ENCODE measurements around the gene VPS25. TPM values are rescaled to one million over a fixed set of nuclear protein-coding genes. Genes with fewer than 3 reads are reported as not detected.

The VPS25 gene
- total RNA-seq, 1 donor from 2014 or later: 90.1 TPM

DNA sequence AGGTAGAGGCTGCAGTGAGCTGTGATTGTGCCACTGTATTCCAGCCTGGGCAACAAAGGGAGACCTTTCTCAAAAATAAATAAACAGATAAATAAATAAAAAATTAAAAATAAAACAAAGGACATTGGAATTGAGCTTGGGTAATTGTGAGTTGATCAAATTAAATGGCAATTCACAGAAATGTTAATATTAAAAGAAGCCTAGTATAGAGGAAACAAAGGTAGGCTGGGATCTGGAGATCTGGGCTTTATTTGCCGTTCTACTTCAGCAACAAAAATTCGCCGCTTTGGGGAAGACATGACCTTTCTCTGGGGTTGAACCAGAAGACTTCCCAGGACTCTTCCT is 332 bp upstream of the VPS25 start:
- no peak for DNase-seq (ENCODE audit: low read depth)
- H3K4me3 ChIP-seq (ENCODE audit: low read depth, low read length): peak overlapping the region; percentile 79
- TF ChIP-seq, protein P1, sequence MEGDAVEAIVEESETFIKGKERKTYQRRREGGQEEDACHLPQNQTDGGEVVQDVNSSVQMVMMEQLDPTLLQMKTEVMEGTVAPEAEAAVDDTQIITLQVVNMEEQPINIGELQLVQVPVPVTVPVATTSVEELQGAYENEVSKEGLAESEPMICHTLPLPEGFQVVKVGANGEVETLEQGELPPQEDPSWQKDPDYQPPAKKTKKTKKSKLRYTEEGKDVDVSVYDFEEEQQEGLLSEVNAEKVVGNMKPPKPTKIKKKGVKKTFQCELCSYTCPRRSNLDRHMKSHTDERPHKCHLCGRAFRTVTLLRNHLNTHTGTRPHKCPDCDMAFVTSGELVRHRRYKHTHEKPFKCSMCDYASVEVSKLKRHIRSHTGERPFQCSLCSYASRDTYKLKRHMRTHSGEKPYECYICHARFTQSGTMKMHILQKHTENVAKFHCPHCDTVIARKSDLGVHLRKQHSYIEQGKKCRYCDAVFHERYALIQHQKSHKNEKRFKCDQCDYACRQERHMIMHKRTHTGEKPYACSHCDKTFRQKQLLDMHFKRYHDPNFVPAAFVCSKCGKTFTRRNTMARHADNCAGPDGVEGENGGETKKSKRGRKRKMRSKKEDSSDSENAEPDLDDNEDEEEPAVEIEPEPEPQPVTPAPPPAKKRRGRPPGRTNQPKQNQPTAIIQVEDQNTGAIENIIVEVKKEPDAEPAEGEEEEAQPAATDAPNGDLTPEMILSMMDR (conservative IDR thresholded peaks at IDR 0.05; ENCODE audit: low read depth, low read length): no peak

DNA sequence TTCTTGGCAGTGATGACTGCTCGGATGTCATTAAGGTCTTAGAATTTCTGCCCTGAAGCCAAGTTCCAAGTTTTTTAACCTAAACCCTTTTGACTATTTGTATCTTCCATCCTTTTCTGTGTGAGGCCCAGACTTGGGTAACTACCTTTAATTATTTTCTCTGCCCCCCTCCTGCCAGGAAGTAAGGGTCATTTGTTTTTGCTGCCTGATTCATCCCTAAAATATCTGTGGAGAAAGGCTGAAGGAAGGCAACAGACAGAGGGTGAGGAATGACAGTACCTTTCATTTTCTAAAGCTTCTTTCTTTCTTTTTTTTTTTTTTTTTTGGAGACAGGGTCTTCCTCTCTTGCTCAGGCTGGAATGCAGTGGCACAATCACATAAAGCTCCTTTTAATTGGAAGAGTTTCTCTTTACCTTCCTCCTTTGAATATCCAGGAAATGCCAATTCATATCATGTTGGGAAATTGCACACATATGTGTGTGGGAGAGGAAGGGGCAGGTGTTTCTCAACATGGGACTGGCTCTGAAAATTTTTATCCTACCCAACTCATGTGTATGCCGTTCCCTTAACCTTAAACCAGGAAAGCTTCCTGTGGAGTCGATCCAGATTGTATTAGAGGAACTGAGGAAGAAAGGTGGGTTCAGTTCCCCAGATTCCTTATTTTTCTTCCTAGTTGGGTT is 957 bp downstream of the VPS25 start:
- DNase-seq (ENCODE audit: low read depth): no peak
- H3K4me3 ChIP-seq (ENCODE audit: low read depth, low read length): peak overlapping the region; percentile 79
- TF ChIP-seq, protein P1 (conservative IDR thresholded peaks at IDR 0.05; ENCODE audit: low read depth, low read length): no peak

DNA sequence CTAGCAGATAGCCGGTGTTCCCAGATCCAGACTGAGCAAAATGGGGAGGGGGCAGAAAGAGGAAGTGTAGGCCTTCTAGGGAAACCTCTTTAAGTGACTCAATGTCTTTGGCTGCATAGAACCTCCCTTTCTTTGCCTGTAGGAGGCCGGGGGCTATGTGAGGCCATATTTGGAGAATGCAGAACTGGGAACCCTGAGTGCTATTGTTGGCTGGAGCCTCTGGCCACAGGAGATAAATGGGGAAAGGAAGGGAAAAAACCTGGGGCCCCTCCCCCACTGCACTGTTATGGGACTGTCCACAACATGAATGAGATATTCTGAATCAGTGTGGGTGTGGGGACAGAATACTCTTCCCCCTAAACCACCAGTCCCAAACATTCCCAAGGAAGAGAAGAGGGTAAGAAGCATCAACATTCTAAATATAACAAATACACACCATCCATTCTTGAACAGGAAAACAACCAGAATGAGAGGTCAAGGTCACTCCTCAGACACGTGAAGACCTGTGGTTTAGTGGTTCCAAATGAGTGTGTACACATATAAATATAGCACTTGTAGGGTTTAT is 2.4 kb downstream of the VPS25 start:
- TF ChIP-seq, protein P1 (conservative IDR thresholded peaks at IDR 0.05; ENCODE audit: low read depth, low read length): peak; percentile 15
- H3K4me3 ChIP-seq (ENCODE audit: low read depth, low read length): no peak overlapping the region
- no peak for DNase-seq (ENCODE audit: low read depth)

DNA sequence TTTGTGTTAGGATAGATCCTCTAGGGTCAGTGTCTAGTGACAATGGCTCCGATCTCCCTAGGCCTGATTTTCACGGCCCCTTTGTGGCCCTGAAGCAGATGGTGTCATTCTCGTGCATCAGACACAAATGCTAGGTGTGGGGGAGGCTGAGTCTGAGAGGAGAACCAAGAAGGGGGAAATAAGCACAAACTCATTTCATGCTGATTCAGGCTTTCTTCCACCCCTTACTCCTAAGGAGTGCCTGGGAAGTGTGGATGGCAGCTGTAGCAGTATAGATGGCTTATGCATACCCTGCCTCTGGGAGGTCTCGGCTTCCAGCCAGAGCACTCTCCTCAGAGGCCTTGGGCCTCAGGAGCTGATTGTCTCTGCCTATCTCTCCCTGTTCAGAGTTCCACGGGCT is 5.3 kb downstream of the VPS25 start:
- no peak for DNase-seq (ENCODE audit: low read depth)
- no peak overlapping the region for H3K4me3 ChIP-seq (ENCODE audit: low read depth, low read length)
- TF ChIP-seq, protein P1 (conservative IDR thresholded peaks at IDR 0.05; ENCODE audit: low read depth, low read length): no peak

DNA sequence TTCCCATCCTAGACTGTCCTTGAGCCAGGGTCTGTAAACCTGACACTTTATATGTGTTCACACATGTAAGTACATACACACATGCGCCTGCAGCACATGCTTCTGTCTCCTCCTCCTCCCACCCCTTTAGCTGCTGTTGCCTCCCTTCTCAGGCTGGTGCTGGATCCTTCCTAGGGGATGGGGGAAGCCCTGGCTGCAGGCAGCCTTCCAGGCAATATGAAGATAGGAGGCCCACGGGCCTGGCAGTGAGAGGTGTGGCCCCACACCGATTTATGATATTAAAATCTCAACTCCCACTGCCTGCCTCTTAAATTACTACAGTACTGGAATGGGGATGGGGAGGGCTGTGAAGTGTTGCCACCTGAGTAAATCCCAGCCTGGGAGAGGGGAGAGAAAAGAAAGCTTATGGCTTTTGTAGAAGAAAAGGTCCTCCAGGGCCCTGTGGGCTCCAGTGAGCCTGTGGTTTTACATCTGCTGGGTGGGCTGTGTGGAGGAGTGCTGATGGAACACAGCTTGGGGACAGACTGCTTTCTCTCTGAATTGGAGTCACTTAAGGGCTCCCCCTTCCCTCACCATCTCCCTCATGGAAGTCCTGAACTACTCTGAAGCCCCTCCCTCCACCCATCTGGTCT is 6.2 kb downstream of the VPS25 start:
- TF ChIP-seq, protein P1 (conservative IDR thresholded peaks at IDR 0.05; ENCODE audit: low read depth, low read length): no peak
- H3K4me3 ChIP-seq (ENCODE audit: low read depth, low read length): no peak overlapping the region
- DNase-seq (ENCODE audit: low read depth): no peak

DNA sequence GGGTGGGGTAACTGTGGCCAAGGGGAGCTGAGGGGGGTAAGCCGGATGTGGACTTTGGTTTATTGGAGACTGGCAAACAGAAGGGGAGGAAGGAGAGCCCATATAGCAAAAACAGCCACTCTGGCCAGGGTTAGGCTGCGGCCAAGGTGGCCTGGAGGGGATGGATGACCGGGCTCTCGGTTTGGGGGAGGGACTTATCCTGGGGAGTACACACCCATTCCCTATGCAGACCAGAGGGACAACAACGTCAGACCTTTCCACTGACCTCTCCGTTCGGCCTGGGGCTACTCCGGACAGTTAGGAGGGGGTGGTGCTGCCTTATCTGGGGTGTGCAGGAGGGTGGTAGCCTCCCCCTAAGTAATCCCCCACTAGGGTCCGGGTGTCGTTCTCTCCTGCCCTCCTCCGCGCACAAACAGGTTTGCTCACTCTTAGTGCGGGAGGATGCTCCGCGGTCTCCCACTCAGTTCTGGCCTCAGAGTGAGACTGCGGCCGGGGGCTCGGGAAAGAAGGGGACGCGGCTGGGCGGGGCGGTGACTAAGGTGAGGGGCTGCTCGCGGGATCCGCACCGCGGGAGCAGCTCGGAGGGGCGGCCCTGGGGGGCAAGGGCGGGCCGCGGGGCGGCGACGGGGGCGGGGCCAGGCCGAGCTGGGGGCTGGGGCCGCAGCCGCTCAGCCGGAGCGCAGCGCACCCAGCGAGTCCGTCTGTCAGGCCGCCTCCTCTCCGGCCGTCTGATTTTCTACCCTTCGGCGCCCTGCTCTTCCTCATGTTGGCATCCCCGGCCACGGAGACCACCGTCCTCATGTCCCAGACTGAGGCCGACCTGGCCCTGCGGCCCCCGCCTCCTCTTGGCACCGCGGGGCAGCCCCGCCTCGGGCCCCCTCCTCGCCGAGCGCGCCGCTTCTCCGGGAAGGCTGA is 6.9 kb downstream of the VPS25 start, which contains the start of gene WNK4:
Gene WNK4 (plus strand): TSS at position 675 of the 915 bp plus-strand sequence. CDS start 89 bp downstream, at position 764.
- no peak for DNase-seq (ENCODE audit: low read depth)
- TF ChIP-seq, protein P1 (conservative IDR thresholded peaks at IDR 0.05; ENCODE audit: low read depth, low read length): no peak

More for the DNA sequence above, 6.9 kb downstream of the VPS25 start, which contains the start of gene WNK4:
- peak within 1 kb of the TSS; percentile 81 for H3K4me3 ChIP-seq (ENCODE audit: low read depth, low read length)
